Panc1 (cell line): ENCODE data around the gene CYFIP2. TPM values are rescaled to one million over a fixed set of nuclear protein-coding genes. Genes with fewer than 3 reads are reported as not detected.

Source experiments
- ATAC-seq: fragments of 200-7000 bp; cut with Tn5 transposase; 2 replicates; pipeline ENCODE4 v1.9.1; 2020; ENCODE audit warnings: mild to moderate bottlenecking, moderate library complexity
- BruUV-seq: library from RNA; stranded (reverse); fragments of 400-500 nt; replicated peaks from 2 replicates; lab custom pipeline; 2021; lab: Mats Ljungman, UMichigan
- CTCF ChIA-PET: fragments of 300-600 bp; sonication (Branson Sonifier 250); formaldehyde crosslinking; loops from one replicate; lab custom pipeline; 2022; ENCODE audit warnings: antibody characterized with exemption; lab: Charles Lee
- POLR2A ChIA-PET: fragments of 300-600 bp; sonication (Branson Sonifier 250); formaldehyde crosslinking; loops from one replicate; lab custom pipeline; 2022; ENCODE audit warnings: antibody characterized with exemption; lab: Charles Lee
- DNase-seq: peaks from one replicate; pipeline ENCODE4 v3.0.0-alpha.2; 2010; ENCODE audit warnings: low read depth, low spot score
- H3K27ac ChIP-seq: 2 replicates; pipeline ENCODE4 v1.5.1; 2011; ENCODE audit warnings: mild to moderate bottlenecking, low read length, inconsistent platforms
- H3K27me3 ChIP-seq: fragments of 200-500 bp; sonication (Bioruptor generic); 2 replicates; pipeline ENCODE4 v1.6.0; 2014; ENCODE audit warnings: low read length, inconsistent platforms; ENCODE audit not compliant: control insufficient read depth, insufficient read depth
- H3K36me3 ChIP-seq: fragments of 200-500 bp; sonication (Bioruptor generic); 2 replicates; pipeline ENCODE4 v1.5.1; 2014; ENCODE audit warnings: inconsistent platforms, mild to moderate bottlenecking, low read length, moderate library complexity; ENCODE audit not compliant: control insufficient read depth, insufficient read depth
- H3K4me1 ChIP-seq: 2 replicates; pipeline ENCODE4 v1.5.1; 2011; ENCODE audit warnings: inconsistent platforms, mild to moderate bottlenecking, low read length, moderate library complexity; ENCODE audit not compliant: control insufficient read depth, insufficient read depth
- H3K4me3 ChIP-seq, 2 experiments: 2 replicates each; pipeline ENCODE4 v1.5.1; 2011 to 2012; ENCODE audit warnings: low read depth in 2 of 2, low read length in 2 of 2, mild to moderate bottlenecking in 2 of 2, inconsistent platforms in 1 of 2, moderate library complexity in 1 of 2
- H3K9me3 ChIP-seq: fragments of 200-500 bp; sonication (Bioruptor generic); 2 replicates; pipeline ENCODE4 v1.5.1; 2014; ENCODE audit warnings: low read depth, mild to moderate bottlenecking, inconsistent platforms, low read length, moderate library complexity; ENCODE audit not compliant: control insufficient read depth, insufficient read depth
- CTCF ChIP-seq: fragments of 450-650 bp; IDR thresholded peaks from 2 replicates; pipeline ENCODE4 v1.5.1; 2017; ENCODE audit warnings: mild to moderate bottlenecking
- POLR2AphosphoS5 ChIP-seq: IDR thresholded peaks from 2 replicates; pipeline ENCODE4 v1.6.1; 2012; ENCODE audit warnings: mild to moderate bottlenecking, low read depth, low read length, moderate library complexity
- REST ChIP-seq, 2 experiments: IDR thresholded peaks; 2 replicates each; pipeline ENCODE4 v1.6.1; 2011 to 2012; ENCODE audit warnings: low read depth in 2 of 2, control low read depth in 1 of 2, low read length in 1 of 2, mild to moderate bottlenecking in 1 of 2, moderate library complexity in 1 of 2; ENCODE audit not compliant: insufficient read depth in 1 of 2
- SIN3A ChIP-seq: IDR thresholded peaks from 2 replicates; pipeline ENCODE4 v1.6.1; 2012; ENCODE audit warnings: low read depth, mild to moderate bottlenecking, low read length, moderate library complexity, borderline replicate concordance; ENCODE audit not compliant: insufficient read depth
- TCF7L2 ChIP-seq: IDR thresholded peaks from 2 replicates; pipeline ENCODE4 v1.6.1; 2011; ENCODE audit warnings: mild to moderate bottlenecking, low read depth, low read length, inconsistent platforms
- in situ Hi-C: cut with HindIII; loops from 2 replicates; pipeline ENCODE4 v1.10.0; 2016; ENCODE audit warnings: low sequenced_read_pairs, low pct_unique_long_range_greater_than_20kb
- intact Hi-C: fragments of 100-400 bp; cut with micrococcal nuclease; formaldehyde crosslinking; loops from one replicate; pipeline ENCODE4 v1.10.0; 2022; ENCODE audit not compliant: unreplicated experiment
- total RNA-seq: library from RNA; stranded (reverse); gene quantifications from one replicate; pipeline ENCODE4 v1.2.1, GENCODE V29; 2021; ENCODE audit not compliant: unreplicated experiment

CYFIP2 gene
- total RNA-seq, 1 experiment from 2014 or later: 0.80 TPM

GRCh38 chr5:157335534-157336422 lies 69.9 kb downstream of the CYFIP2 start:
- intact Hi-C loops: no loop called here
- CTCF ChIA-PET: interaction anchor here (0.5 kb wide), 1 partner anchor 18 kb away, joined by 6 read pairs; no protein-coding TSS in a partner anchor

DNA sequence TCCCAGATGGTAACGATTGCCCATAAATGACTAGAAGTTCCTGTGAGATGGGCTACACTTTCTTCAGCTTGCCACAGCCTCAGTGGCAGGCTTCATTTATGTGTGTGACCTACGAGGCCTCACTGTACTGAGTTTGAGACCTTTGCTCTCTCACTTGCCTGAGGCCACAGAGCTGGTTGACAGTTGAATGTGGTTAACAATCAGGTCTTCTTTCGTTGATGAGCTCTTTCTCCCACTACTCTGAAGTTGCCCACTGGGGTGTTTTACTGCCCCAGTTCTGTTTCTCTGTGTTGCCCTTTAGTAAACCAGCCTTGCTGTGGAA lies 70.5 kb downstream of the CYFIP2 start:
- ATAC-seq: no peak
- POLR2A ChIA-PET: no interaction called here
- TF ChIP-seq POLR2AphosphoS5 (no peak), TCF7L2 (no peak), REST (IDR thresholded peaks at IDR 0.05; ENCODE audit: insufficient read depth in 1 of 2, low read depth in 2 of 2, low read length in 1 of 2) (no peak), SIN3A (no peak)

More at GRCh38 chr5:157335534-157336422, 69.9 kb downstream of the CYFIP2 start:
- in situ Hi-C loops: no loop called here
- H3K9me3 ChIP-seq: no peaks in the 10 kb centered on the region
- no peaks in the 10 kb centered on the region for H3K4me1 ChIP-seq
- H3K27me3 ChIP-seq: no peaks in the 10 kb centered on the region
- TF ChIP-seq POLR2AphosphoS5: no peak
- no peak for TF ChIP-seq TCF7L2
- no peak for TF ChIP-seq SIN3A
- TF ChIP-seq REST (IDR thresholded peaks at IDR 0.05; ENCODE audit: insufficient read depth in 1 of 2, low read depth in 2 of 2, low read length in 1 of 2): no peak
- no peak for TF ChIP-seq CTCF
- POLR2A ChIA-PET: interaction anchor here (0.7 kb wide), 1 partner anchor 23 kb away, joined by 3 read pairs; no protein-coding TSS in a partner anchor
- DNase-seq (no peak), ATAC-seq (no peak)
- no peak overlapping the region for H3K27ac ChIP-seq
- no peak overlapping the region for H3K4me3 ChIP-seq
- BruUV-seq: no TSS peak
- no peaks in the 10 kb centered on the region for H3K36me3 ChIP-seq

More for the DNA sequence above, 70.5 kb downstream of the CYFIP2 start:
- DNase-seq: no peak
- Histone ChIP-seq H3K9me3 (no peaks in the 10 kb centered on the region), H3K4me3 (no peak overlapping the region), H3K4me1 (no peaks in the 10 kb centered on the region), H3K27me3 (no peaks in the 10 kb centered on the region), H3K27ac (no peak overlapping the region), H3K36me3 (no peaks in the 10 kb centered on the region)
- in situ Hi-C loops (no loop called here), intact Hi-C loops (no loop called here)
- BruUV-seq: no TSS peak
- CTCF ChIA-PET: interaction anchor here (0.5 kb wide), 1 partner anchor 18 kb away, joined by 6 read pairs; no protein-coding TSS in a partner anchor
